Measurements from ENCODE around the gene ATG101. TPM values are rescaled to one million over a fixed set of nuclear protein-coding genes. Genes with fewer than 3 reads are reported as not detected.

ATG101 gene
- polyA plus RNA-seq, 1 experiment, result 163 TPM

GRCh38 chr12:52067081-52067374 lies 2.8 kb upstream of the ATG101 start:
- DNase-seq (ENCODE audit: low read depth), result no peak
- ChIA-PET CTCF (no interaction called here), POLR2A (no interaction called here)
- TF ChIP-seq CTCF (IDR thresholded peaks at IDR 0.05; ENCODE audit: insufficient read depth, low read depth, low read length), result no peak
- Histone ChIP-seq H3K4me3 (ENCODE audit: low read depth, low read length) (no peak overlapping the region), H3K27me3 (ENCODE audit: control insufficient read depth, insufficient read depth, low read length) (no peaks in the 10 kb centered on the region), H3K36me3 (ENCODE audit: control insufficient read depth, insufficient read depth, low read length) (no peaks in the 10 kb centered on the region)

- no peak for DNase-seq (ENCODE audit: low read depth)
Observed at GRCh38 chr12:52070185-52070925, 577 bp downstream of the ATG101 start.

GRCh38 chr12:52073531-52074381 lies 4.0 kb downstream of the ATG101 start:
- CTCF ChIA-PET, result interaction anchor here (1.0 to 25.8 kb wide), 3 partner anchors 10 to 63 kb away, joined by 3 to 974 read pairs (median 15); no protein-coding TSS in a partner anchor
- DNase-seq (ENCODE audit: low read depth), result peak; percentile 40
- Histone ChIP-seq H3K4me3 (ENCODE audit: low read depth, low read length) (no peak overlapping the region), H3K36me3 (ENCODE audit: control insufficient read depth, insufficient read depth, low read length) (peaks cover 21% of the 10 kb centered on the region), H3K27me3 (ENCODE audit: control insufficient read depth, insufficient read depth, low read length) (no peaks in the 10 kb centered on the region)
- no peak for TF ChIP-seq CTCF (IDR thresholded peaks at IDR 0.05; ENCODE audit: insufficient read depth, low read depth, low read length)
- POLR2A ChIA-PET, result interaction anchor here (0.8 to 1.1 kb wide), 2 partner anchors 9 to 22 kb away, joined by 3 to 7 read pairs; no protein-coding TSS in a partner anchor

More at GRCh38 chr12:52070185-52070925, 577 bp downstream of the ATG101 start:
- Histone ChIP-seq H3K27me3 (ENCODE audit: control insufficient read depth, insufficient read depth, low read length) (no peaks in the 10 kb centered on the region), H3K36me3 (ENCODE audit: control insufficient read depth, insufficient read depth, low read length) (peaks cover 7% of the 10 kb centered on the region), H3K4me3 (ENCODE audit: low read depth, low read length) (peak overlapping the region; percentile 58)
- ChIA-PET CTCF (interaction anchor here (0.9 to 25.8 kb wide), 13 partner anchors 8 to 67 kb away, joined by 4 to 974 read pairs (median 7); partner anchors contain the start of genes NR4A1 and SMIM41), POLR2A (interaction anchor here (0.7 kb wide), 1 partner anchor 10 kb away, joined by 3 read pairs; no protein-coding TSS in a partner anchor)
- TF ChIP-seq CTCF (IDR thresholded peaks at IDR 0.05; ENCODE audit: insufficient read depth, low read depth, low read length), result no peak

DNA sequence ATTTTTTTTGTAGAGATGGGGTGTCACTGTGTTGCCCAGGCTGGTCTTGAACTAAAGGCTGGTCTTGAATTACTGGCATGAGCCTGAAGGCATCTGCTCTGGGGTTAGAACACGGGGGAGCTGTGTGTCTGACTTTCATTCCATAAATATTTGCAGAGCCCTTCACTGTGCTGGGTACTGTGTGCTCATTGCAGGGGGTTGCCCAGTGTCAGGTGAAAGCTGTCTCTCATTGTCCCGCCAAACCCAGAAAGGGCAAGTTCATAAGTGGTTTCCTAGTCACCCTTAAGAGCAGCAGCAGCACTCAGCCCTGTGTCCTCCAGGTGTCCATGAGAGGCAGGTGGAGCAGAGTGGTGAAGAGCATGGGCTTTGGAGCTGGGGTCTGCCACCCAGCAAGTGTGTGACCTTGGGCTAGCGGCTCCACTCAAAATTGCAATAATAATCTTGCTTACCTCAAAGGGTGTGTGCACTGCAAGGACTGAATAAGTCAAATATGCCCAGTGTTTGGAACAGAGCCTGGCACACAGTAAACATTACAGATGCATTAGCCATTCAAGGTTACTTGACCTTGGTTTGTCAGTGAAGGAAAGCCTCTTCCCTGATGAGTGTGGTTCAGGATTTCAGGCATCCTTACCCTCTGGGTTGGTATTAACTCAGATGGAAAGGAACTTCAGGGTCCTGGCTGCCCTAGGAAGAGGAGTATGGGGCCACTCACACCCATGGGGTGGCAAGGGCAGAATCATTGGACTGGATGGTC lies 5.4 kb downstream of the ATG101 start:
- DNase-seq (ENCODE audit: low read depth), result no peak
- H3K27me3 ChIP-seq (ENCODE audit: control insufficient read depth, insufficient read depth, low read length), result no peaks in the 10 kb centered on the region
- POLR2A ChIA-PET, result no interaction called here
- no peak for TF ChIP-seq CTCF (IDR thresholded peaks at IDR 0.05; ENCODE audit: insufficient read depth, low read depth, low read length)
- CTCF ChIA-PET, result interaction anchor here (1.2 to 25.8 kb wide), 3 partner anchors 8 to 71 kb away, joined by 3 to 974 read pairs (median 15); no protein-coding TSS in a partner anchor
- H3K36me3 ChIP-seq (ENCODE audit: control insufficient read depth, insufficient read depth, low read length), result peaks cover 21% of the 10 kb centered on the region
- no peak overlapping the region for H3K4me3 ChIP-seq (ENCODE audit: low read depth, low read length)

Data from BJ (cell line).